GM19023 (cell line): Measurements from ENCODE around the gene FUT2.
"Not testable (repeated sequence)": the region's sequence is repeated elsewhere in the genome, so short reads cannot be mapped to it uniquely, and the experiment has no call there.

ENCODE experiments used
- ATAC-seq: cut with Tn5 transposase; IDR thresholded peaks from one replicate; pipeline ENCODE4 v1.9.1; 2021; ENCODE audit warnings: mild to moderate bottlenecking, moderate library complexity; ENCODE audit not compliant: unreplicated experiment

FUT2 gene

DNA sequence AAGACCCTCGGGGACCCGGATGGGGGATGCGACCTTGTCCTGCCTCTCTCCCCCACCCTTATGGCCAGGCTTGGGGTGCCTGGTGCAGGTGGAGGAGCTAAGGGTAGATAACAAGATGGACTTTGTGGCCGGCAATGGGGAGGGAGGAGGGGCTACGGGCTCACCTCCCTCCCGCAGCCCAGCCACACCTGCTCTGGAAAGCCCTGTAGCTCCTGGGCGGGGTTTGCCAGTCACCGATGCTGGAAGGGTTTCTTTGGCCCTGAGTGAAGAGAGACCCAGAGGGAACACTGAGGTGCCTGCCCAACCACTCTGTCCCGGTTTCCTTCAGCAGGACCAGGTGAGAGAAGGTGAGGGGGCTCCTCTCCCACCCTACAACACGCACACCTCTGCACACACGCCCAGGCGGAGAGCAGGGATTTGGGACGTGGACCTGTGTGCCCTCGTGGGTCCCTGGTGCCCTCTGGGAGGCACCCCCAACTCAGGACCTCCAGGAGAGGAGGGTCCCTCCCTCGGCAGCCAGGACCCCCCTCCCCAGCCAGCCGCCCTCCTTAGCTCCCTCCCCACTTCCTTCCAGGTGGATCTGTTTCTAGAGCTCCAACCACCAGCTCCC, at the start of gene FUT2:
TSS of gene FUT2 (plus strand) at position 229 of the 610 bp plus-strand sequence. CDS start 6,986 bp downstream, outside the sequence.
- ATAC-seq, result no peak

DNA sequence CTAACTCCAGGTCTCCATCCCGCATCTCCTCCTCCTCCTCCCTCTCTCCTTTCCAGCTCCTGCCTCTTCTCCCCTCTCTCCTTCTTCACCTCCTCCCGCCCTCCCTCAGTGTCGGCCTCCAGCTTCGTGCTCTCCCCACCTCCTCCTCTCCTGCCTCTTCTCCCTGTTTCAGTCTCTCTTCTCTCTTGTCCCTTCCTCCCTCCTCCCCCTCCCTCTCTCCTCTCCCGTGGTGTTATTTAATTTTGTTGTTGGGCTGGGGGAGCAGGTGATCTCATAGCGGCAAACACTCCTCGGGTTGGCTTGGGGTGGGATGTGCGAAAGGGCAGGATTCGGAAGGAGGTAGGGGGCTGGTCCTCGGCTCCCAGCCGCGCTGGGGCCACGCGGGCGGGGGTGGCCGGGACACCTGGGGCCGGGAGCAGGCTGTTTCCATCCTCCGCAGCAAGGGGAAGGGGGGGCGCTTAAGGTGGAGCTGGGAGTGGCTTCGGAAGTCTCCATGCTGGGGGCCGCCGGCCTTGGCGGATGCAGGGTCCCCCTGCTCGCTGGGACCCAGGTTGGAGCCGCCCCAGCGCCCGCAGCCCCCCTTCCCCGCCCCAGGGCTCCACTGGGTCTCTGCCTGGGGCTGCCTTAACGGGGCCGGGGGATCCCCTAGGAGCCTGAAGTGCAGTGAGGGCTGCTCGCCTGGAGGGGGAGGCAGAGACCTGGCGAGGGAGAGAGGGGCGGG, 49.6 kb upstream of the FUT2 start, which contains the start of gene CA11:
TSS of gene CA11 (minus strand) at position 187 of the 721 bp plus-strand sequence. CDS start 555 bp downstream, outside the sequence.
- peak; percentile 79 for ATAC-seq

DNA sequence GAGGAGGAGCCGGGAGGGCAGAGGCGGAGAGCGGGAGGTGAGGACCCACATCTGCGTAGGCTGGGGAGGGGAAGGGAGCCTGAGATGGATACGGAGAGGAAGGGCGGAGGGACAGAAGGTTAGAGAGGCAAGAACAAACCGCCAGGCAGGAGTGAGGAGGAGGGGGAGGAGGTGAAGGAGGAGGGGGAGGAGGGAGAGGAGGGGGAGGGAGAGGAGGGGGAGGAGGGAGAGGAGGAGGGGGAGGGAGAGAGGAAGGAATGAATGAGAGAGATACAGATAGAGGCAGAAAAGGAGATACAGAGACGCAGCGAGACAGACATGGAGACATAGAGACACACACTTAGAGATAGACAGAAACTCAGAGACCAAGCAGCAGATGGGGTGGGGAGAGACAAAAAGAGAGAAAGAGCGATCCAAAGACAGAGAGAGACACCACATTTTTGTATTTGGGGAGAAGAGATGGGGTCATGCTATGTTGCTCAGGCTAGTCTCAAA, 49.0 kb upstream of the FUT2 start:
- ATAC-seq, result no peak

DNA sequence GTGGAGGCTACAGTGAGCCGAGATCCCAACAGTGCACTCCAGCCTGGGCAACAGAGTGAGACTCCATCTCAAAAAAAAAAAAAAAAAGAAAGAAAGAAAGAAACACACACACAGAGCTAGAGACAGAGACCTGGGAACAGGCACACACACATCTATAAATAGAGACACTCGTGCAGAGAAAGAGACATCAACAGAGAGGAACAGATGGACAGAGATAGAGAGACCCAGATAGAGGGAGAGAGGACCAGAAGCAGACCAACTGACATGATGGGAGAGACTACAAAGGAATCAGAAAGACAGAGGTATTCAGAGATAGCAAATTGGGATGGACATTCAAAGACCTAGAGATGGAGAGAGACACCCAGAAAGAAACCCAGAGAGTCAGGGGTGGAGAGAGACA, 47.6 kb upstream of the FUT2 start:
- ATAC-seq, result no peak

DNA sequence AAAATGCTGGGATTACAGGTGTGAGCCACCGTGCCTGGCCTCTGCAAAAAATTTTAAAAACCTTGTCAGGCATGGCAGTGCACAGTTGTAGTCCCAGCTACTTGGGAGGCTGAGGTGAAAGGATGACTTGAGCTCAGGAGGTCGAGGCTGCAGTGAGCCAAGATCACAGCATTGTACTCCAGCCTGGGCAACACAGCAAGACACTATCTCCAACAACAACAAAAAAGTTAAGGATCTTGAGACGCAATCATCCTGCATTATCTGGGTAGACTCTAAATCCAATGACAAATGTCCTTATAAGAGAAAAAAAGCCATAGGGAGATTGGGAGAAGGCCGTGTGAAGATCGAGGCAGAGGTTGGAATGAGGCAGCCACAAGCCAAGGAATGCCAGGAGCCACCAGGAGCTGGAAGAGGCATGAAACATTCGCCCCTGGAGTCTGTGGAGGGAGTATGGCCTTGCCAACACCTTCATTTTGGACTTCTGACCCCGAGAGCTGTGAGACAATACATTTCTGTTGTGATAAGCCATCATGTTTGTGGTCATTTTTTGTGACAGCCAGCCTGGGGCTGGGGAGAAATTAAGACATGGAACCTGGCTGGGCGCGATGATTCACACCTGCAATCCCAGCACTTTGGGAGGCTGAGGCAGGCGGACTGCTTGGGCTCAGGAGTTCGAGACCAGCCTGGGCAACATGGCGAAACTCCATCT, 44.6 kb upstream of the FUT2 start:
- no peak for ATAC-seq

DNA sequence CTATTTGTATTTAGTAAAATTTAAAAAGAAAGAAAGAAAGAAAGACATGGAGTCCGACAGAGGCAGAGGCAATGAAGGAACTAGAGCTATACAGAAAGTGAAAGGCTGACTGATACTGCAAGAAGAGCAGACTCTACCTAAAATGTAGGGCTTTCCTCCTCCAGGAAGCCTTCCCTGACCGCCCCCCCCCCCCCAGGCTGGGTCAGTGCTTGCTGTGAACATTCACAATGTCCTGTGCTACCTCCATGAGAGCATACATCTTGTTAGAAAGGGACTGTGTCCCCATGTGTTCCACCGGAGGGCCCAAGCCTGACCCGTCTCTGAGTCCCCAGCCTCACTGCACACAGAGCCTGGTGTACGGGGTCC, 44.1 kb upstream of the FUT2 start:
- no peak for ATAC-seq

DNA sequence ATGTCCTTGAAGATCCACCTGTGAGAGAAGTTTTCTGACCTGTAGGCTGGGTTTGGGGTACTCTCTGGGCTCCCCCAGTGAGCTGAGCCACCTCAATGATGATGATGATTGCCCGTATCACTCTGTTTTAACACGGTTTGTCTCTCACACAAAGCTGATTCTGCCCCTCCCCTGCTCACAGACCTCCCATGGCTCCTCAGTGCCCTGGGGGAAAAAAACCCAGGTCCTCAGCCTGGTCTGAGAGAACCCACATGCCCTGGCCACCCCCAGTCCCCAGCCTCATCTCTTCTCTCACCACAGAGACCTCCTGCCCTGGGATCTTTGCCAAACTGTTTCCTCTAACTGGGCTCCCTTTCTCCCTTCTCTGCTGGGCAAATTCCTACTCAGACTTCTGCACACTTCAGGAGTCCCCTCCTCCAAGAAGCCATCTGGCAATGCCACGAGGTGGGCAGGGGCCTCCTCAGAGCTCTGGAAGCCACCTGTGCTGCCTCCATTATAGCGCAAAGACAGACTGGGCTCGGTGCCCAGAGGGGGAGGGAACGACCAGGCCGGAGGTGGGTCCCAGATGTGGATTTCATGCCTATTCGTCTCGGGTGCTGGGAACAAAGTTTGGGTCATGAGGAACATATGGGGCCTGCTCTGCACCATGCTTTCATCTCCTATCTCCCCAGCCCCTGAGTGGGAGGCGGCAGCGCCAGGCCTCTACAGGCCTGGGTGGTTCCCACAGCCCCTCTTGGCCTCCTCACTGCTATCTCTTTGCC, 41.3 kb upstream of the FUT2 start:
- ATAC-seq, result no peak

DNA sequence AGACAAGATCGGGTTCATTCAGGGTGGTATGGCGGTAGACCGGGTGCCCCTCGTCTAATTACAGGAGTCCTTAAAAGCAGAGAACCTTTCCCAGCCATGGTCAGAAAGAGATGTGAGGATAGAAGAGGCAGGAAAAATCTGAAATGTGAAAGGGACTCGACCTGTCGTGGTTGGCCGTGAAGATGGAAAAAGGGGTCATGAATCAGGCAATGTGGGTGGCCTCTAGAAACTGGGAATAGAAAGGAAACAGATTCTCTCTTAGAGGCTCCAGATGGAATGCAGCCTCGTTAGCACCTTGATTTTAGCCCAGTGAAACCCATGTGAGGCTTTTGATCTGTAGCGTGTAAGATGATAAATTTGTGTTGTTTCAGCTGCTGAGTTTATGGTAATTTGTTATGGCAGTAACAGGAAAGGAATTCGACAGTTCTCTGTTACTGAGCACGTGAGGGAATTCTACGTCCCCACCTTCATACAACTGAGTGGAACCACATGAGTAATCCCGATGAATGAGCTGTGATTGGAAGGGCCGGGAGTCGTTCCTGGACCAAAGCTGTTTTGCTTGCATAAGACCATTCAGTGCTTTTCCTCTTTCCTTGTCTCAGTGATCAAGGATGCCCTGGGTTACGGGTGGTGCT, 38.8 kb upstream of the FUT2 start:
- no peak for ATAC-seq

DNA sequence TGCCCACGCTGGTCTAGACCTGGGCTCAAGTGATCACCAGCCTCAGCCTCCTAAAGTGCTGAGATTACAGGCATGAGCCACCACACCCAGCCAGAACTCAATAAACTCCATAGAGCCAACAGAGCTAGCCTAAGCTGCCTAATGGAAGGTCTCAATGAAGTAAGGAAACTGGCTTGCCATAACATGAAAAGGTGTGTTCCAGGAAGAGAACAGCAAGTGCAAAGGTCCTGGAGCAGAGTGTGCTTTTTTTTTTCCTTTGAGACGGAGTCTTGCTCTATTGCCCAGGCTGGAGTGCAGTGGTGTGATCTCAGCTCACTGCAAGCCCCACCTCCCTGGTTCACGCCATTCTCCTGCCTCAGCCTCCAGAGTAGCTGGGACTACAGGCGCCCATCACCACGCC, 37.9 kb upstream of the FUT2 start:
- not testable (repeated sequence) for ATAC-seq

DNA sequence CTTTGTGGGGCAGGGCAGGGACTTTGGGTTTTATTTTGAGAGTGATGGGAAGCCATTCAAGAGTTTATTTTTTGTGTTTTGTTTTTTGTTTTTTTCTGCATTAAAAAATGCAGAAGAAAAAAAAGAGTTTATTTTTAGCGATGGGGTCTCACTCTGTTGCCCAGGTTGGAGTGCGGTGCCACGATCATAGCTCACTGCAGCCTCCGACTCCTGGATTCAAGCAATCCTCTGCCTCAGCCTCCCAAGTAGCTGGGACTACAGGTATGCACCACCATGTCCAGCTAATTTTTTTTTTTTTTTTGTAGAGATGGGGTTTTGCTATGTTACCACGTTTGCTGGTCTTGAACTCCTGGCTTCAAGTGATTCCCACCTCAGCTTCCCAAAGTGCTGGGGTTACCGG, 37.3 kb upstream of the FUT2 start:
- ATAC-seq, result no peak

DNA sequence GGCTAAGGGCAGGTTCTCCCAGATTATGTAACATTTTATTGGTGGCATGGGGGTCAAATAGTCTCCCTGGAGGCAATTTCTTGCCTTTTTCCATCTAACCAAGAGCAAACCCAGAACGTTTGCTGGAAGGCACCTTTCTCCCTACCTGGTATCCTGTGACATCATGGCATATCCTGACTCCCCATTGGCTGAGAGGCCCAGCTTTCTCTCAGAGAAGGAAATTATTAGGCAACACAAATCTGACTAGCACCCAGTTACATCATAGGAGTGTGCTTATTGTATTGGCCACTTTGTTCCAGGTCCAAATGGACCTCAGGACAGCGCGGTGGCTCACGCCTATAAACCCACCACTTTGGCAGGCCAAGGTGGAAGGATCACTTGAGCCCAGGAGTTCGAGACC, 36.0 kb upstream of the FUT2 start:
- no peak for ATAC-seq

DNA sequence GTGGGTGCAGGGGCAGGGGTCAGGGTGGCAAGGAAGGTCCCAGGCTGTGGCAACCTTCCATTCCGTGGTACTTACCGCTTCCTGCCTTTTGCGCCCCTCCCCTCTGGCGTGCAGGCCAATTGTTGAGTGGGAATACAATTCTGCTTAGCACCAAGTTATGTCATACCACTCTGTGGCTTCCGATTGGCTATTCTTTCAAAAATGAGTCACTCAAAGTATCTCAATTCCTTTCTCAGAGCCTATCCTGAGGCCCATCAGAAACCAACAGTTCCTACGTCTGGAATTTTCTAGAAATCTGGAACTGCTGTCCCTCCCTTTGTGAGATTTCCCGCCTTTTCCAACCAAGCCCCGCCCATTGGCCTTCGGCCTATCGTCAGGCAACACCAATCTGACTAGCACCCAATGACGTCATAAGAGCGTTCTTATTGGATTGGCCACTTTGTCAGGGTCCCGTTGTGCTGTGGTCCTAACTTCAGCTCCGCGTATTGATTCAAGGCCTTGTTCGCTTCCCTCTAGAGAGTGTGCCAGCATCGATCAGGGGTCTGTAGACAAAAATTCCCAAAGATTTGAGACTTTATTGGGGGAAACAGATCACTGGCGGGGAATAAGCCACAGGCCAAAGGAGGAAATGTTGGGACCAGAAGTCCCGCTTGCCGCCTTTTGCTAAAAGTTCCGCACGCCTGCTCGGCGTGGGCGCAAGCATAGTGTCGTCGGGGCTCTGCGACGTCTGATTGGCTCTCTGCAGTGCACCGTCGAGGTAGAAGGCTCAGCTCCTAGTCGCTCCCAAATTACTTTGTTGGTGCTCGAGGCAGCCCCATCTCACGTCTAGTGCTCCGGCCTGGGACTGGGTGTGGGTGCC, 34.7 kb upstream of the FUT2 start:
- peak; percentile 80 for ATAC-seq

DNA sequence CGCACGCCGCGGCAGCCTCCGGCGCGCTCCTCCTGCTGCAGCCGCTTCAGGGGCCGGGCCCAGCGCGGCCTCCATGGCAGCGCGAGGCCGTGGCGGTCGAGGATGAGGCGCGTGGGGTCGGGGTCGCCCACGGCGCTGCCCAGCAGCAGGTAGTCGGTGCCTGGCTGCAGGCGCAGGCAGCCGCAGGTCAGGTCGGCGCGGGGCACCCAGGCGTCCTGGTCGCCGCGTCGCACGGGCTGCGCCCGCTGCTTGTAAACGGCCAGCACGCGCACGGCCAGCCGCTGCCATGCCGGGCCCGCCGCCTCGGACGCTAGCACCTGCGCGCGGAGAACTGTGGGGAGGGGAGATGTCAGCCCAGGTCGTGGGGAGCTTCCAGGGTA, 34.1 kb upstream of the FUT2 start:
- ATAC-seq, result no peak

DNA sequence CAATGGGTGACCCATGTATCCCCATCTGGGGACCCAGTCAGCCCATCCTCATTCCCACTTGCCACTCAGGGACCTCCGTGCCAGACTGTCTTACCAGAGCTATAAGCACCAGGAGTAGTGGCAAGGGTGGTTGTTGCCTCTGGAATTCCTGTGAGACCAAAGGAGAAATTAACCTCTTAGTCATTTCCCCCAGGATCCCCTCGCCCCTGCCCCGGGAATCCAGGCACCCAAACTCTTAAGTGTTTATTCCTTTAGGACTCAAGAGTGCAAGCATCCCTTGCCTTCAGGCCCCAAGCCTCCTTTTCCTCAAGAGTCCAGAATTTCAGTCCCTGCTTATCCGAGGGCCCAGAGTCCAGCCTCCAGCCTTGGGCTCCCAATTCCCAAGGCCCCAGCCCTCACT, 32.1 kb upstream of the FUT2 start:
- no peak for ATAC-seq

DNA sequence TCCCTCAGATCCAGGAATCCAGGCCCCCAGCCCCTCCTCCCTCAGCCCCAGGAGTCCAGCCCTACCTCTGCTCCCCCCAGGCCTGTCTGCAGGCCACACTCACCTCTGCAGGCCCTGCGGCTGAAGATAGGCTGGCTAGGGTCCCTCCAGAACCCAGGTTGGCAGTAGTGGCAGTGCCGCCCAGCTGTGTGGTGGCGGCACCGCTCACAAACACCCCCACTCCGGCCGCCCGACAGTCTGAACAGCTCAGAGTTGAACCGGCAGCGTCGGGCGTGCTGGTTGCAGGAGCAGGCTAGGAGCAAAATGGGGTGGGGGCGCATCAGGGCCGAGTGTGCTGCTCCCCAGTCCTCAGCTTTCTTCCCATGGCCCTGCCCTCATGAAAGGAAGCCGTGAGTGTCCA, 31.3 kb upstream of the FUT2 start:
- no peak for ATAC-seq

DNA sequence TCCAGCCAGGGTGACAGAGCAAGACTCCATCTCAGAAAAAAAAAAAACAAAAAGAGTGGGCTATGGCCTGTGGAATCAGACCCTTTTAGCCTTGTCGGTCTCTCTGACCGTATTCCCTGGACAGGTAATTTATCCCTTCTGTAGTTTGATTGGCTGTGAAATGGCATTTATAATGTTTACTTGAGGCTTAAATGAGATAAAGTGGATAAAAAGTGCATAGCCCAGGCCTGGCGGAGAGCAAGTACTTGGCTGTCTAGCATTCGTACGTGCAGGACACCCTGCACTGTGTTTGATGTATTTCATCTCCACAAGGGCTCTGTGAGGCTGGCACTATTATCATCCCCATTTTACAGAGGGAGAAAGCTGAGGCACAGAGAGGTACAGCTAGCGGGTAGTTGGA, 30.0 kb upstream of the FUT2 start:
- ATAC-seq, result no peak

DNA sequence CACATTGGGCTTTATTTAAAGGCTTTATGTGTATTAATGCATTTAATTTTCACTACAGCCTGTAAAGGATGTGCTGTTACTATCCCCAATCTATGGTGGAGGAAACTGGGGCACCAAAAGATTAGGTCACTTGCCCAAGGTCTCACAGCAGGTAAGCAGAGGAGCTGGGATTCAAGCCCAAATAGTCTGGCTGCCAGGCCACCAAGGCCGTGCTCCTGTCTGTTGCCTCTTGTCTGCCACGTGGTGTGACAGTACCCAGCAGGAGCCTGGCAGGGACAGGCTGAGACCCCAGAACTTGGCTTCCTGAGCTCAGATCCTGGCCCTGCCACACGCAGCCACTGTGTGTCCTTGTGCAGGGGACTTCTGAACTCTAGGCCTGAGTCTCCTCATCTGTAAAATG, 27.4 kb upstream of the FUT2 start:
- ATAC-seq, result no peak

DNA sequence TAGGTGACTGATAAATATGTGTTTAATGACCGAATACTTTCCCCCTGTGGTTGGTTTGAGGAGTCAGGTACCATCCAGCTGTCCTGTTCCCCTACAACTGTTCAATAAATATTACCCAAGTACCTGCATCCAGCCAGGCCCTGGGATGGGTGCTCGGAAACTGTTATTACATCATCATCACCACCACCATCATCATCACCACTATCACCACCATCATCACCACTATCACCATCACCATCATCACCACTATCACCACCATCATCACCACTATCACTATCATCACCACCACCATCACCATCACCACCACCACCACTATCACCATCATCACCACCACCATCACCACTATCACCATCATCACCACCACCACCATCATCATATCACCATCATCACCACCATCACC, 27.0 kb upstream of the FUT2 start:
- ATAC-seq, result no peak

DNA sequence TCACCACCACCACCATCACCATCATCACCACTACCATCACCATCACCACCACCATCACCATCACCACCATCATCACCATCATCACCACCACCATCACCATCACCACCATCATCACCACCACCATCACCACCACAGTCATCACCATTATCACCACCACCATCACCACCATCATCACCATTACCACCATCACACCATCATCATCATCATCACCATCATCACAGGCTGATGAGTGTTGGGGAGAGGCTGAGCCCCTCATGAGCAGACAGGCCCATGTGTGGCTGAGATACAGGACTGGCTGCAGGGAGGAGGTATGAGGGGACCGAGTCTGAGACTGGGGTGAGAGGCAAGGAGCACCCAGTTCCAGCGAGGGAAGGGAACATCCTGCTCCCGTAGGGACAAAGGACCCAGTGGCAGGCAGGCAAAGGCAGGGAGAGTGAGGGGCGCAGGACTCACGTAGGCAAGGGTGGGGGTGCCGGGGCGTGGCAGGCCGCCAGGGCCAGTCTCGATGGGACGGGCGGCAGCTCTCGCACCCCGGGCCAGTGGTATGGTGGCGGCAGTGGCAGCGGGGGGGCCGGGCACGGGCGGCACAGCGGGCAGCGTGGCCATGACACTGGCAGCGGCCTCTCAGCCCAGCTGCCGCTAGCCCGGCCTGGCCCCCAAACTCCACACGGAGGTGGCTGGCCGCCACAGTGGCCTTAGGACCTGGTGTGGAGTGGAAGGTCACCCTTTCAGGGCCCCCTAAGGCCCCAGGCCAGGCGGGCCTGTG, 25.7 kb upstream of the FUT2 start:
- ATAC-seq, result no peak
